GM12878 (cell line): ENCODE measurements around the gene GLB1L3. TPM values are rescaled to one million over a fixed set of nuclear protein-coding genes. Genes with fewer than 3 reads are reported as not detected.

Experiments
- ATAC-seq: fragments of 200-7000 bp; cut with Tn5 transposase; 3 replicates; pipeline ENCODE4 v1.9.1; 2020; ENCODE audit warnings: mild to moderate bottlenecking, moderate library complexity
- BruUV-seq: library from RNA; stranded (reverse); fragments of 400-500 nt; replicated peaks from 2 replicates; lab custom pipeline; 2021; lab: Mats Ljungman, UMichigan
- CTCF ChIA-PET: fragments of 300-600 bp; sonication (Branson Sonifier 250); formaldehyde crosslinking; extraction: SDS; loops from one replicate; lab custom pipeline; 2021; ENCODE audit warnings: inconsistent platforms; lab: Yijun Ruan, JAX
- POLR2A ChIA-PET: fragments of 350-600 bp; formaldehyde crosslinking; extraction: SDS; loops from one replicate; lab custom pipeline; 2021; ENCODE audit warnings: inconsistent platforms; lab: Charles Lee
- RAD21 ChIA-PET: fragments of 300-600 bp; sonication (Branson Sonifier 250); formaldehyde crosslinking; loops from one replicate; lab custom pipeline; 2023; ENCODE audit warnings: antibody characterized with exemption; ENCODE audit not compliant: unreplicated experiment; lab: Charles Lee
- SMC1A ChIA-PET: fragments of 300-600 bp; sonication (Branson Sonifier 250); formaldehyde crosslinking; loops from one replicate; lab custom pipeline; 2023; ENCODE audit not compliant: unreplicated experiment, uncharacterized antibody; lab: Charles Lee
- DNase-seq: peaks from one replicate; pipeline ENCODE4 v3.0.0-alpha.2; 2011; ENCODE audit warnings: low read depth, low spot score
- FAIRE-seq: peaks from 3 replicates; lab custom pipeline; 2011; peaks lifted over from hg19 to GRCh38; lab: Jason Lieb, UNC
- H2AFZ ChIP-seq: 2 replicates; pipeline ENCODE4 v1.6.0; 2011; ENCODE audit warnings: low read depth, low read length, control low read depth; ENCODE audit not compliant: control insufficient read depth
- H3K27ac ChIP-seq: 2 replicates; pipeline ENCODE4 v1.5.1; 2011; ENCODE audit warnings: control low read depth; ENCODE audit not compliant: control insufficient read depth, insufficient read depth
- H3K27me3 ChIP-seq, 2 experiments: replicated peaks in 1 of 2; 2 replicates each; pipeline versions ENCODE4 v1.6.0 to v1.6.1; 2011; ENCODE audit warnings: low read length in 1 of 2; ENCODE audit not compliant: control insufficient read depth in 2 of 2, insufficient read depth in 2 of 2
- H3K36me3 ChIP-seq, 2 experiments: 2 replicates each; pipeline ENCODE4 v1.5.1; 2011; ENCODE audit warnings: low read length in 1 of 2; ENCODE audit not compliant: control insufficient read depth in 2 of 2, insufficient read depth in 2 of 2
- H3K4me1 ChIP-seq: 2 replicates; pipeline ENCODE4 v1.6.1; 2011; ENCODE audit warnings: mild to moderate bottlenecking, low read length, moderate library complexity, mixed read lengths; ENCODE audit not compliant: control insufficient read depth, insufficient read depth
- H3K4me2 ChIP-seq: 2 replicates; pipeline ENCODE4 v1.6.0; 2011; ENCODE audit warnings: control low read depth; ENCODE audit not compliant: control insufficient read depth, insufficient read depth
- H3K4me3 ChIP-seq: fragments of 200-600 bp; sonication (generic); 2 replicates; pipeline ENCODE4 v1.5.1; 2016
- H3K79me2 ChIP-seq: 2 replicates; pipeline ENCODE4 v1.6.0; 2011; ENCODE audit warnings: low read length; ENCODE audit not compliant: control insufficient read depth, insufficient read depth
- H3K9ac ChIP-seq: 2 replicates; pipeline ENCODE4 v1.8.0; 2011; ENCODE audit warnings: low read length, control low read depth, mixed read lengths; ENCODE audit not compliant: control insufficient read depth, insufficient read depth
- H3K9me3 ChIP-seq: replicated peaks from 3 replicates; pipeline ENCODE4 v1.5.1; 2011; ENCODE audit warnings: mild to moderate bottlenecking, low read length; ENCODE audit not compliant: control insufficient read depth, insufficient read depth
- H4K20me1 ChIP-seq: 2 replicates; pipeline ENCODE4 v1.6.0; 2011; ENCODE audit not compliant: control insufficient read depth, insufficient read depth
- CEBPB ChIP-seq, 2 experiments: fragments of 150-350 bp in 1 of 2; IDR thresholded peaks; 2 replicates each; pipeline ENCODE4 v1.6.1; 2012 to 2014; ENCODE audit warnings: low read depth in 2 of 2, low read length in 2 of 2, borderline replicate concordance in 1 of 2, inconsistent platforms in 1 of 2
- NFYA ChIP-seq: IDR thresholded peaks from 2 replicates; pipeline ENCODE4 v1.6.1; 2011; ENCODE audit warnings: low read depth, mild to moderate bottlenecking, low read length, improper control_type of control experiment, borderline replicate concordance
- RCOR1 ChIP-seq: conservative IDR thresholded peaks from 2 replicates; pipeline ENCODE4 v1.6.1; 2012; ENCODE audit warnings: low read depth, low read length, improper control_type of control experiment
- RFX5 ChIP-seq: IDR thresholded peaks from 2 replicates; pipeline ENCODE4 v1.6.1; 2011; ENCODE audit warnings: low read depth, low read length, improper control_type of control experiment
- SREBF1 ChIP-seq: IDR thresholded peaks from 2 replicates; pipeline ENCODE4 v1.6.1; 2012; ENCODE audit warnings: mild to moderate bottlenecking, low read length
- TCF3 ChIP-seq: IDR thresholded peaks from 2 replicates; pipeline ENCODE4 v1.6.1; 2012; ENCODE audit warnings: low read depth, mild to moderate bottlenecking, low read length, borderline replicate concordance; ENCODE audit not compliant: insufficient read depth
- ZNF24 ChIP-seq: fragments of 450-650 bp; IDR thresholded peaks from 2 replicates; pipeline ENCODE4 v1.6.1; 2017; ENCODE audit warnings: antibody characterized with exemption, mild to moderate bottlenecking
- ZNF384 ChIP-seq: IDR thresholded peaks from 2 replicates; pipeline ENCODE4 v1.6.1; 2012; ENCODE audit warnings: low read depth, mild to moderate bottlenecking, low read length, improper control_type of control experiment, borderline replicate concordance
- ZSCAN29 ChIP-seq: fragments of 450-650 bp; IDR thresholded peaks from 2 replicates; pipeline ENCODE4 v1.6.1; 2017; ENCODE audit warnings: mild to moderate bottlenecking, moderate library complexity
- WGBS: methylation state at CpG from one replicate; pipeline ENCODE4 v1.1.6; 2016; ENCODE audit warnings: low lambda C conversion rate; ENCODE audit not compliant: insufficient replicate concordance, insufficient coverage; ENCODE audit errors: missing lambda C conversion rate; 5-methylcytosine and 5-hydroxymethylcytosine counted together
- in situ Hi-C: fragments of 300-500 bp; cut with MboI; formaldehyde crosslinking; loops from 9 replicates; pipeline ENCODE4 v1.14.3; 2018; ENCODE audit warnings: mixed read lengths
- intact Hi-C: fragments of 100-400 bp; cut with micrococcal nuclease; formaldehyde crosslinking; loops from one replicate; pipeline ENCODE4 v1.14.2; 2022; ENCODE audit not compliant: unreplicated experiment
- polyA plus RNA-seq, 11 experiments: library from polyadenylated mRNA; depleted of rRNA in 4 of 11; unstranded in 6 of 11; stranded (reverse) in 5 of 11; fragments of >200 nt; fragmentation: Nextera tagmentation in 4 of 11; fragmentation: Illumina TruSeq in 1 of 11; extraction: Ambion mirVana in 4 of 11; extraction: Trizol in 1 of 11; gene quantifications; 1 replicate in 1 of 11; 2 replicates in 10 of 11; pipeline versions ENCODE4 v1.2.1 to v1.2.3, GENCODE V29; 2011 to 2016; ENCODE audit warnings: inconsistent platforms in 2 of 11, missing spikeins in 2 of 11, low read depth in 1 of 11
- total RNA-seq, 4 experiments: library from RNA; depleted of rRNA in 3 of 4; stranded (reverse); fragments of >200 nt in 3 of 4; fragmentation: Illumina TruSeq in 1 of 4; extraction: Trizol in 1 of 4; gene quantifications; 2 replicates each; pipeline versions ENCODE4 v1.2.1 to v1.2.3, GENCODE V29; 2013 to 2021
- TF ChIP-seq, protein P1 (sequence below): fragments of 450-650 bp; IDR thresholded peaks from 2 replicates; pipeline ENCODE4 v1.6.1; 2016; ENCODE audit warnings: mild to moderate bottlenecking

The GLB1L3 gene
- total and polyA plus RNA-seq, 10 of the 15 experiments (the other 5 are each of a cell fraction or from before 2014, with no cell fraction given) = 0.53 to 2.9 (median 1.9) TPM; not detected in 1

DNA sequence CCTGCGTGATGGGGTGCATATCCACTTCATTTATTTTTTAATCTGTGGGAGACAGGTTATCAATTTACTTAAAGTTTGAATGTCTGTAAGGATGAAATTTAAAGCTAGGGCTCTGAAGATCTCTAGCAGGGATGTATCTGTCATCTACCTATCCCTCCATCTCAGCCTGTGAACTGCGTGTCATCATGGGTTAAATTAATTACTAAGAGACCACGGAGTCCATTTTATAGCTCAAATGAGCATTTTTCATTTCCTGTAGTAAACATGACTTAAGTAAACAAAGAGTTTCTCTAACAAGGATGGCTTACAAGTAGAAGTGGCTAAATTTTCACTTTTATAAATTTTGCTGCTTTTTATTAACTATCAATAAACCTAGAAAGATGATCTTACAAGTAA lies 2.9 kb upstream of the GLB1L3 start:
- intact Hi-C loops = no loop called here
- DNase-seq (no peak), ATAC-seq (no peak)
- H3K4me2 ChIP-seq = no peak overlapping the region
- no peaks in the 10 kb centered on the region for H3K36me3 ChIP-seq
- no peaks in the 10 kb centered on the region; the same call in 2 of the 3 replicates for H3K9me3 ChIP-seq
- CTCF ChIA-PET = interaction anchor here (1.0 to 2.8 kb wide), 2 partner anchors 11 to 12 kb away, joined by 3 to 15 read pairs; no protein-coding TSS in a partner anchor
- RAD21 ChIA-PET = no interaction called here
- no TSS peak for BruUV-seq
- POLR2A ChIA-PET = interaction anchor here (0.6 kb wide), 1 partner anchor 87 kb away, joined by 4 read pairs; no protein-coding TSS in a partner anchor
- no peak for TF ChIP-seq ZNF384
- no peak for TF ChIP-seq TCF3
- TF ChIP-seq CEBPB (IDR thresholded peaks at IDR 0.05; ENCODE audit: borderline replicate concordance in 1 of 2, low read depth in 2 of 2, low read length in 2 of 2) = no peak
- TF ChIP-seq, protein P1, sequence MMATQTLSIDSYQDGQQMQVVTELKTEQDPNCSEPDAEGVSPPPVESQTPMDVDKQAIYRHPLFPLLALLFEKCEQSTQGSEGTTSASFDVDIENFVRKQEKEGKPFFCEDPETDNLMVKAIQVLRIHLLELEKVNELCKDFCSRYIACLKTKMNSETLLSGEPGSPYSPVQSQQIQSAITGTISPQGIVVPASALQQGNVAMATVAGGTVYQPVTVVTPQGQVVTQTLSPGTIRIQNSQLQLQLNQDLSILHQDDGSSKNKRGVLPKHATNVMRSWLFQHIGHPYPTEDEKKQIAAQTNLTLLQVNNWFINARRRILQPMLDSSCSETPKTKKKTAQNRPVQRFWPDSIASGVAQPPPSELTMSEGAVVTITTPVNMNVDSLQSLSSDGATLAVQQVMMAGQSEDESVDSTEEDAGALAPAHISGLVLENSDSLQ = no peak
- TF ChIP-seq RFX5 = no peak
- no peak for TF ChIP-seq NFYA
- no peak for TF ChIP-seq RCOR1
- no peak for TF ChIP-seq ZSCAN29
- no peak for TF ChIP-seq ZNF24
- TF ChIP-seq SREBF1 = no peak
- TF ChIP-seq, all 136 proteins: peak for 0
- Histone ChIP-seq H3K4me3 (no peak overlapping the region), H2AFZ (no peak overlapping the region), H3K27ac (no peak overlapping the region), H4K20me1 (no peaks in the 10 kb centered on the region), H3K27me3 (peaks cover 10 to 25% of the 10 kb centered on the region in 2 experiments), H3K79me2 (no peaks in the 10 kb centered on the region), H3K4me1 (peaks cover 6% of the 10 kb centered on the region), H3K9ac (no peak overlapping the region)
- 73% methylated on average over 3 of the region's 3 CpGs for WGBS
- in situ Hi-C loops = no loop called here
- SMC1A ChIA-PET = interaction anchor here (0.7 to 1.9 kb wide), 3 partner anchors 10 to 22 kb away, joined by 3 read pairs; no protein-coding TSS in a partner anchor
- FAIRE-seq = no peak
